Hepatocyte (in vitro differentiated cells): ENCODE data around the gene ARHGEF4. TPM values are rescaled to one million over a fixed set of nuclear protein-coding genes. Genes with fewer than 3 reads are reported as not detected.

ENCODE experiments used
- DNase-seq: peaks from one replicate; pipeline ENCODE4 v3.0.0-alpha.2; 2016; ENCODE audit warnings: low spot score
- H2AFZ ChIP-seq: fragments of 200-600 bp; sonication (generic); 2 replicates; pipeline ENCODE4 v1.6.0; 2016; ENCODE audit warnings: antibody characterized with exemption, mild to moderate bottlenecking
- H3K27ac ChIP-seq: fragments of 200-600 bp; sonication (generic); 2 replicates; pipeline ENCODE4 v1.5.1; 2016; ENCODE audit warnings: mild to moderate bottlenecking
- H3K27me3 ChIP-seq: fragments of 200-600 bp; sonication (generic); 2 replicates; pipeline ENCODE4 v1.6.1; 2016
- H3K36me3 ChIP-seq: fragments of 200-600 bp; sonication (generic); replicated peaks from 2 replicates; pipeline ENCODE4 v1.5.1; 2016; ENCODE audit warnings: low read depth; ENCODE audit not compliant: insufficient read depth
- H3K4me1 ChIP-seq: fragments of 200-600 bp; sonication (generic); 2 replicates; pipeline ENCODE4 v1.5.1; 2016; ENCODE audit warnings: mild to moderate bottlenecking, moderate library complexity; ENCODE audit not compliant: insufficient read depth
- H3K4me2 ChIP-seq: fragments of 200-600 bp; sonication (generic); 2 replicates; pipeline ENCODE4 v1.6.0; 2016
- H3K4me3 ChIP-seq: fragments of 200-600 bp; sonication (generic); 2 replicates; pipeline ENCODE4 v1.5.1; 2016; ENCODE audit warnings: mild to moderate bottlenecking
- H3K79me2 ChIP-seq: fragments of 200-600 bp; sonication (generic); 2 replicates; pipeline ENCODE4 v1.6.0; 2017; ENCODE audit warnings: mild to moderate bottlenecking
- H3K9me2 ChIP-seq: fragments of 200-600 bp; sonication (generic); replicated peaks from 2 replicates; pipeline ENCODE4 v1.6.0; 2017; ENCODE audit warnings: mild to moderate bottlenecking; ENCODE audit not compliant: insufficient read depth
- H3K9me3 ChIP-seq: fragments of 200-600 bp; sonication (generic); 2 replicates; pipeline ENCODE4 v1.5.1; 2016; ENCODE audit warnings: low read depth, mild to moderate bottlenecking
- H4K20me1 ChIP-seq: fragments of 200-600 bp; sonication (generic); 2 replicates; pipeline ENCODE4 v1.6.0; 2016; ENCODE audit warnings: mild to moderate bottlenecking; ENCODE audit not compliant: insufficient read depth, poor library complexity, severe bottlenecking
- EZH2 ChIP-seq: fragments of 200-600 bp; sonication (generic); IDR thresholded peaks from 2 replicates; pipeline ENCODE4 v1.6.1; 2016; ENCODE audit warnings: antibody characterized with exemption, mild to moderate bottlenecking, borderline replicate concordance
- EZH2phosphoT487 ChIP-seq: fragments of 200-600 bp; sonication (generic); IDR thresholded peaks from one replicate; pipeline ENCODE4 v1.6.1; 2018; ENCODE audit warnings: antibody characterized with exemption, mild to moderate bottlenecking, low read depth, moderate library complexity; ENCODE audit not compliant: unreplicated experiment, severe bottlenecking
- WGBS: methylation state at CpG from one replicate; pipeline ENCODE4 v1.1.6; 2016; ENCODE audit warnings: low lambda C conversion rate; ENCODE audit errors: missing lambda C conversion rate; 5-methylcytosine and 5-hydroxymethylcytosine counted together
- polyA plus RNA-seq: library from polyadenylated mRNA; unstranded; fragments of >200 nt; fragmentation: Nextera tagmentation; extraction: Ambion mirVana; gene quantifications from 2 replicates; pipeline ENCODE4 v1.2.1, GENCODE V29; 2016
- total RNA-seq: library from RNA; depleted of rRNA; stranded (reverse); fragments of >200 nt; gene quantifications from 2 replicates; pipeline ENCODE4 v1.2.3, GENCODE V29; 2014
- TF ChIP-seq, protein P1 (sequence below): fragments of 200-600 bp; sonication (generic); IDR thresholded peaks from 2 replicates; pipeline ENCODE4 v1.5.1; 2016; ENCODE audit warnings: antibody characterized with exemption, mild to moderate bottlenecking; ENCODE audit not compliant: poor library complexity

ARHGEF4 gene
- total and polyA plus RNA-seq, 2 experiments from 2014 or later, result 11.2 to 15.8 TPM

- DNase-seq, result no peak
- H4K20me1 ChIP-seq, result no peaks in the 10 kb centered on the region
- no peak overlapping the region for H3K4me2 ChIP-seq
- H3K9me3 ChIP-seq, result no peaks in the 10 kb centered on the region
- no peaks in the 10 kb centered on the region for H3K36me3 ChIP-seq
- H3K9me2 ChIP-seq, result no peaks in the 10 kb centered on the region
- H3K27ac ChIP-seq, result no peak overlapping the region
- H3K4me1 ChIP-seq, result peaks cover 6% of the 10 kb centered on the region
- WGBS, result 95% methylated on average over 7 of the region's 7 CpGs
- H3K27me3 ChIP-seq, result peaks cover 29% of the 10 kb centered on the region
- no peak overlapping the region for H3K4me3 ChIP-seq
- TF ChIP-seq EZH2phosphoT487, result no peak
- no peak for TF ChIP-seq EZH2
- TF ChIP-seq, protein P1, sequence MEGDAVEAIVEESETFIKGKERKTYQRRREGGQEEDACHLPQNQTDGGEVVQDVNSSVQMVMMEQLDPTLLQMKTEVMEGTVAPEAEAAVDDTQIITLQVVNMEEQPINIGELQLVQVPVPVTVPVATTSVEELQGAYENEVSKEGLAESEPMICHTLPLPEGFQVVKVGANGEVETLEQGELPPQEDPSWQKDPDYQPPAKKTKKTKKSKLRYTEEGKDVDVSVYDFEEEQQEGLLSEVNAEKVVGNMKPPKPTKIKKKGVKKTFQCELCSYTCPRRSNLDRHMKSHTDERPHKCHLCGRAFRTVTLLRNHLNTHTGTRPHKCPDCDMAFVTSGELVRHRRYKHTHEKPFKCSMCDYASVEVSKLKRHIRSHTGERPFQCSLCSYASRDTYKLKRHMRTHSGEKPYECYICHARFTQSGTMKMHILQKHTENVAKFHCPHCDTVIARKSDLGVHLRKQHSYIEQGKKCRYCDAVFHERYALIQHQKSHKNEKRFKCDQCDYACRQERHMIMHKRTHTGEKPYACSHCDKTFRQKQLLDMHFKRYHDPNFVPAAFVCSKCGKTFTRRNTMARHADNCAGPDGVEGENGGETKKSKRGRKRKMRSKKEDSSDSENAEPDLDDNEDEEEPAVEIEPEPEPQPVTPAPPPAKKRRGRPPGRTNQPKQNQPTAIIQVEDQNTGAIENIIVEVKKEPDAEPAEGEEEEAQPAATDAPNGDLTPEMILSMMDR, result no peak
- no peaks in the 10 kb centered on the region for H3K79me2 ChIP-seq
- H2AFZ ChIP-seq, result no peak overlapping the region
Observed at GRCh38 chr2:130835766-130836015, 1.0 kb upstream of the ARHGEF4 start.

- Histone ChIP-seq H3K4me2 (peak overlapping the region; percentile 96), H3K36me3 (no peaks in the 10 kb centered on the region), H3K79me2 (no peaks in the 10 kb centered on the region), H2AFZ (peak overlapping the region; percentile 84), H3K9me2 (no peaks in the 10 kb centered on the region), H3K4me1 (peaks cover 6% of the 10 kb centered on the region), H4K20me1 (no peaks in the 10 kb centered on the region), H3K4me3 (peak overlapping the region; percentile 45), H3K27me3 (peaks cover 29% of the 10 kb centered on the region), H3K27ac (no peak overlapping the region), H3K9me3 (no peaks in the 10 kb centered on the region)
- TF ChIP-seq, protein P1, result no peak
- no peak for TF ChIP-seq EZH2phosphoT487
- peak; percentile 70 for TF ChIP-seq EZH2
- 6% methylated on average over 42 of the region's 53 CpGs for WGBS
- DNase-seq, result no peak
Observed at GRCh38 chr2:130837175-130837810, 579 bp downstream of the ARHGEF4 start.

- no peak overlapping the region for H3K4me3 ChIP-seq
- H3K27ac ChIP-seq, result no peak overlapping the region
- H3K27me3 ChIP-seq, result peaks cover 29% of the 10 kb centered on the region
- H3K9me3 ChIP-seq, result no peaks in the 10 kb centered on the region
- no peak for DNase-seq
- no peak for TF ChIP-seq EZH2phosphoT487
- TF ChIP-seq, protein P1, result no peak
- no peak for TF ChIP-seq EZH2
- no peaks in the 10 kb centered on the region for H3K9me2 ChIP-seq
- H3K4me2 ChIP-seq, result peak overlapping the region; percentile 96
- peaks cover 6% of the 10 kb centered on the region for H3K4me1 ChIP-seq
- no peaks in the 10 kb centered on the region for H3K36me3 ChIP-seq
- WGBS, result 88% methylated on average over 21 of the region's 28 CpGs
- H3K79me2 ChIP-seq, result no peaks in the 10 kb centered on the region
- H2AFZ ChIP-seq, result no peak overlapping the region
- H4K20me1 ChIP-seq, result no peaks in the 10 kb centered on the region
Observed at GRCh38 chr2:130837811-130838565, 1.3 kb downstream of the ARHGEF4 start.
